ENCODE data around the gene POTEM. TPM values are rescaled to one million over a fixed set of nuclear protein-coding genes. Genes with fewer than 3 reads are reported as not detected.
"Not testable (repeated sequence)": the region's sequence is repeated elsewhere in the genome, so short reads cannot be mapped to it uniquely, and the experiment has no call there.

POTEM gene
- total and polyA plus RNA-seq, 10 donors: 0.17 TPM; not detected in 9

- not testable (repeated sequence) for H3K4me3 ChIP-seq
- 91 to 97% (median 95%) methylated on average over 5 to 13 of the region's 28 CpGs; no CpG with 5 or more reads in 1 of the 5 donors for WGBS, 5 donors
- peak; percentile 69 for DNase-seq
Measured at GRCh38 chr14:19038060-19038664, 70.9 kb downstream of the POTEM start.

DNA sequence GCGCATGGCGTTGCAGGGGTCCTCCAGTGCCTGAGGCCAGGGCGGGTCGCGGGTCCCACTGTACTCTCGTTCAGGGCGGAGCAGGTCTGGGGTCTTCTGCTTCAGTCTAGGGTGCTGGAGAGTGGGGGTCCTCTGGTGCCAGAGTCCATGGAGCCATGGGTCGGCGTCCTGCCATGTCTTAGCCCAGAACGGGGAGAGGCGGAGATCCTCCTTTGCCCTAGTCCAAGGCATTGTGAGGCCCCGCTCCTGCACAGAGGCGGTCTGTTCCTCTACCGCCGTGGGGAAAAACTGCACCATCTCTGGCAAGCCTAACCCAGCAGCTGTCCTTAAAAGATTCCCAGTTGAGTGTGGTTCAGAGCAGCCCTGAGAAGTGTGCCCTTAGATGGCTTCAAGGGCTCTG lies 71.6 kb downstream of the POTEM start:
- H3K4me3 ChIP-seq; DNase-seq; H3K36me3 ChIP-seq; H3K27ac ChIP-seq; H3K4me1 ChIP-seq; intact Hi-C loops (cut with DNase I; ENCODE audit: low total_unique reads); H3K9me3 ChIP-seq; H3K27me3 ChIP-seq (replicated peaks in 1 of 7): not testable (repeated sequence)
- 100% methylated on average over 4 of the region's 15 CpGs; no CpG with 5 or more reads in 4 of the 5 donors for WGBS, 5 donors

More at GRCh38 chr14:19038060-19038664, 70.9 kb downstream of the POTEM start:
- H3K36me3 ChIP-seq; intact Hi-C loops (cut with DNase I; ENCODE audit: low total_unique reads); H3K27me3 ChIP-seq (replicated peaks in 1 of 7); H3K4me1 ChIP-seq; H3K27ac ChIP-seq; H3K9me3 ChIP-seq: not testable (repeated sequence)

DNA sequence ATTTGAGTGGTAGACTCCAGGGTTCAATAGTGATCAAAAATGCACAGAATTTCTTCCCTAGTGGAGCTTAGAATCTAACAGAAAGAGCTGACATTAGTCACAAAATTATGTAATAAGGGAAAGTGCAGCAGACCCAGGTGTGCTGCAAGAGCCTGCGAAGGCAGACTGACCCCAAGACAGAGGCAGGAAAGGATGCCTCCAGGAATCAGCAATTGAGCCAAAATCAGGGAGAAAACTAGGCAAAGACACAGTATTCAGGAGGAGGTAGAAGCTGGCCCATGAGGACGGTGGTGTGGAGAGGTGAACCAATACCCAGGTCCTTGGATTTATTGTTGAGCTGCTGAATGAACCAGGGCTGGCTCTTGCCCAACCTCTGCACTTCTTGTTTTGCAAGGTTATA lies 76.2 kb downstream of the POTEM start:
- H3K27me3 ChIP-seq (replicated peaks in 1 of 7); H3K36me3 ChIP-seq; H3K27ac ChIP-seq; H3K9me3 ChIP-seq; H3K4me3 ChIP-seq; intact Hi-C loops (cut with DNase I; ENCODE audit: low total_unique reads); H3K4me1 ChIP-seq: not testable (repeated sequence)
- peak; percentile 54 for DNase-seq
- WGBS, 5 donors: 42 to 73% (median 70%) methylated on average over 2 of the region's 2 CpGs

Small RNAs within 50 kb of the gene (small RNA-seq; reads per million reads assigned to genes)
- gene RNU6-1239P: 0 reads per million in 4 donors

All from spleen (tissue), 11 donors.